Measurements from ENCODE around the gene LMO1.

LMO1 gene

DNA sequence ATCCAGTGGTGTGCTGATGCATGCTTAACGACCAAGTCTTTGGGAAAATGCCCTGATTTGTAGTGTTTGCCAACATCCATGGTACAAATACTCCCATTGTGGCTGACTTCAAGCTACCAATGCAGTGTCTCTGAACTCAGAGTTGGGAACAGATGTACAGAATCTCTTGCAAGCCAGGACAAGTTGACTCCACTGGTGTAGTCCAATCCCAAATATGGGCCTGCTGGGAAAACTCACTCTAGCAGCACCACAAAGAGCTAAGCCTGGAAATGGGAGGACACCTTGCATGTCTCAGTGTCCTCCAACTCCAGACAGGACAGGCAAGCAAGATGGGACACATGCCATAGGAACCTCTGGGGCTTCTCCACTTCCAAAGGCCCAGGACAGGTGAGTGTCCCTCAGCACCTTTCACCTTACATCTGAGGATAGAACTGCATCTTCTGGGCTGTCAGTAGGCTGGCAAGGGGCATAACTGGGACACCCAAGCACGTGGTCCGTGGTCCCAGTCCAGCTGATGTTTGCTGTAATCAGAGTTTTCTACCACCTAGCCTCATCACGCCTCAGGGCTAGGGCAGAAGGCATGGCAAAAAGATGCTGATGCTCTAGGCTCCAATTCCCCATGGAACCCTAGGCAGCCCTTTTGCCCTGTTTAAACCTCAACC, 6.5 kb downstream of the LMO1 start:
- TF ChIP-seq EZH2phosphoT487 (IDR thresholded peaks at IDR 0.05; ENCODE audit: borderline replicate concordance, low read length): no peak
- TF ChIP-seq, protein P1, sequence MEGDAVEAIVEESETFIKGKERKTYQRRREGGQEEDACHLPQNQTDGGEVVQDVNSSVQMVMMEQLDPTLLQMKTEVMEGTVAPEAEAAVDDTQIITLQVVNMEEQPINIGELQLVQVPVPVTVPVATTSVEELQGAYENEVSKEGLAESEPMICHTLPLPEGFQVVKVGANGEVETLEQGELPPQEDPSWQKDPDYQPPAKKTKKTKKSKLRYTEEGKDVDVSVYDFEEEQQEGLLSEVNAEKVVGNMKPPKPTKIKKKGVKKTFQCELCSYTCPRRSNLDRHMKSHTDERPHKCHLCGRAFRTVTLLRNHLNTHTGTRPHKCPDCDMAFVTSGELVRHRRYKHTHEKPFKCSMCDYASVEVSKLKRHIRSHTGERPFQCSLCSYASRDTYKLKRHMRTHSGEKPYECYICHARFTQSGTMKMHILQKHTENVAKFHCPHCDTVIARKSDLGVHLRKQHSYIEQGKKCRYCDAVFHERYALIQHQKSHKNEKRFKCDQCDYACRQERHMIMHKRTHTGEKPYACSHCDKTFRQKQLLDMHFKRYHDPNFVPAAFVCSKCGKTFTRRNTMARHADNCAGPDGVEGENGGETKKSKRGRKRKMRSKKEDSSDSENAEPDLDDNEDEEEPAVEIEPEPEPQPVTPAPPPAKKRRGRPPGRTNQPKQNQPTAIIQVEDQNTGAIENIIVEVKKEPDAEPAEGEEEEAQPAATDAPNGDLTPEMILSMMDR (IDR thresholded peaks at IDR 0.05; ENCODE audit: low read depth, low read length, poor library complexity, severe bottlenecking): no peak
- Histone ChIP-seq H3K36me3 (ENCODE audit: control insufficient read depth, low read length) (no peaks in the 10 kb centered on the region), H3K4me1 (ENCODE audit: control insufficient read depth, low read length) (no peaks in the 10 kb centered on the region), H3K79me2 (ENCODE audit: control insufficient read depth, low read length) (no peaks in the 10 kb centered on the region), H3F3A (ENCODE audit: control insufficient read depth, insufficient read depth) (no peaks in the 10 kb centered on the region), H4K20me1 (ENCODE audit: control insufficient read depth, insufficient read depth, low read depth, low read length) (no peaks in the 10 kb centered on the region), H3K4me2 (ENCODE audit: low read length) (no peak overlapping the region), H3K9me2 (replicated peaks; ENCODE audit: control insufficient read depth, low read length) (no peaks in the 10 kb centered on the region), H3K9me3 (ENCODE audit: control insufficient read depth, insufficient read depth, low read length) (no peaks in the 10 kb centered on the region), H3K4me3 (ENCODE audit: low read length) (no peak overlapping the region), H3K27ac (ENCODE audit: low read depth, low read length) (no peak overlapping the region), H3K27me3 (ENCODE audit: control insufficient read depth, low read length) (peaks cover 17% of the 10 kb centered on the region)

DNA sequence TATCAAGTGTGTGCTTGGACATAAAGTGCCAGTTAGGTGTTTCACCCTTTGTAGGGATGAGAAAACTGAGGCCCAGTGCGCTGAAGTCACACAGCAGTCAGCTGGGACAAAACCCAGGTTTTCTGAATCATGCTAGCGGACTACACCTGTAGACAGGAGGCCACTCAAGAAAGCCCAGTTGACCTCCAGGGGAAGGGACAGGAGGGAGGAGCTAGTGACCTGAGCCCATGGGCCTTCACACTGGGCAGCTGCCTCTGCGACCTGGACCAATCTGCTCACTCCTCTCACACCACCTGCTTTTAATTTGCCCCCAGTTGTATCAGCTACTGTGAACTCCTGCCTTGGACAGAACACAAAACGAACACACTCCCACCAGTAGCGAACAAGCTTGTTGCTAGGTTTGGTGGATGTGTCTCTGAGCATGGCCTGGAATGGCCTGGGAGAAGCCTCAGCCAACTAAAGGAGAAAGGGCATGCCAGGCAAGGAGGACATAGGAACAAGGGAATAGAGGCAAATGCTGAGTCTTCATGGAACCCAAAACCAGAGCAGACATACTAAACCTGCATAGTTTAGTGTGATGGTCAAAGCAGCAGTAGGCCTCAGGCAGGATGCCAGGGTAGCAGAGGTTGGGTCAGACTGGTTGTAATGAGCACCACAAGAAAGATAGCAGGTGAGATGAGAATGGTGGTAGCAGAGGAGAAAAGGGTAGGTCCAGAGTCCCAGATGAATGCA, 7.2 kb downstream of the LMO1 start:
- Histone ChIP-seq H3K4me1 (ENCODE audit: control insufficient read depth, low read length) (no peaks in the 10 kb centered on the region), H4K20me1 (ENCODE audit: control insufficient read depth, insufficient read depth, low read depth, low read length) (no peaks in the 10 kb centered on the region), H3K4me2 (ENCODE audit: low read length) (no peak overlapping the region), H3K36me3 (ENCODE audit: control insufficient read depth, low read length) (no peaks in the 10 kb centered on the region), H3K27ac (ENCODE audit: low read depth, low read length) (no peak overlapping the region), H3K4me3 (ENCODE audit: low read length) (no peak overlapping the region), H3K9me3 (ENCODE audit: control insufficient read depth, insufficient read depth, low read length) (no peaks in the 10 kb centered on the region), H3K79me2 (ENCODE audit: control insufficient read depth, low read length) (no peaks in the 10 kb centered on the region), H3F3A (ENCODE audit: control insufficient read depth, insufficient read depth) (no peaks in the 10 kb centered on the region), H3K9me2 (replicated peaks; ENCODE audit: control insufficient read depth, low read length) (no peaks in the 10 kb centered on the region), H3K27me3 (ENCODE audit: control insufficient read depth, low read length) (peaks cover 10% of the 10 kb centered on the region)
- no peak for TF ChIP-seq EZH2phosphoT487 (IDR thresholded peaks at IDR 0.05; ENCODE audit: borderline replicate concordance, low read length)
- TF ChIP-seq, protein P1 (IDR thresholded peaks at IDR 0.05; ENCODE audit: low read depth, low read length, poor library complexity, severe bottlenecking): no peak

DNA sequence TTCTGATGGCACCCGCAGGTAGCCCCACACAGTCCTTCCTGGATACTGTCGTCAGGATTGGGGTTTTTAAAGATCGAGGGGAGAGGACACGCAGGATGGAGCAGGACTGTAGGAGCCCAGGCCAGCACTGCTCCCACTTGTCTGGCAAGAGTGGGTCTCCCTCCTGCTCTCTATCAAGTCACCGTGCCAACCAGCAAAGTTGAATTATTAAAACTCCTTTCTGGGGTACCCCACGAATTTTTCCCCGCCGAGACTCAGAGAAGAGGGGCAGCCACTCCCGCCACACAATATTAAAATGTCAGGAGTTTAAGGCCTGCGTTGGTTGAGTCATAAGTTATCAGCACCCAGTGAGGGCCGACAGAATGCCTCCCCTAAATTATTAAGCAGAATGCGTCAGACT, 10.1 kb downstream of the LMO1 start:
- Histone ChIP-seq H3K27me3 (ENCODE audit: control insufficient read depth, low read length) (peaks cover 6% of the 10 kb centered on the region; the same call in 1 of the 2 replicates), H3F3A (ENCODE audit: control insufficient read depth, insufficient read depth) (no peaks in the 10 kb centered on the region), H3K79me2 (ENCODE audit: control insufficient read depth, low read length) (no peaks in the 10 kb centered on the region), H4K20me1 (ENCODE audit: control insufficient read depth, insufficient read depth, low read depth, low read length) (no peaks in the 10 kb centered on the region), H3K4me1 (ENCODE audit: control insufficient read depth, low read length) (no peaks in the 10 kb centered on the region), H3K9me2 (replicated peaks; ENCODE audit: control insufficient read depth, low read length) (no peaks in the 10 kb centered on the region), H3K4me3 (ENCODE audit: low read length) (no peak overlapping the region), H3K27ac (ENCODE audit: low read depth, low read length) (no peak overlapping the region), H3K4me2 (ENCODE audit: low read length) (no peak overlapping the region), H3K36me3 (ENCODE audit: control insufficient read depth, low read length) (no peaks in the 10 kb centered on the region), H3K9me3 (ENCODE audit: control insufficient read depth, insufficient read depth, low read length) (no peaks in the 10 kb centered on the region)
- TF ChIP-seq EZH2phosphoT487 (IDR thresholded peaks at IDR 0.05; ENCODE audit: borderline replicate concordance, low read length): no peak
- TF ChIP-seq, protein P1 (IDR thresholded peaks at IDR 0.05; ENCODE audit: low read depth, low read length, poor library complexity, severe bottlenecking): no peak
